IMR-90 (cell line): ENCODE results near the gene FMN1. TPM values are rescaled to one million over a fixed set of nuclear protein-coding genes. Genes with fewer than 3 reads are reported as not detected.

Experiments used
- ATAC-seq: fragments of 200-7000 bp; cut with Tn5 transposase; 2 replicates; pipeline ENCODE4 v1.9.1; 2020; ENCODE audit warnings: low read depth, mild to moderate bottlenecking, moderate library complexity
- BruUV-seq: library from RNA; stranded (reverse); fragments of 400-500 nt; replicated peaks from 2 replicates; lab custom pipeline; 2021; lab: Mats Ljungman, UMichigan
- CTCF ChIA-PET: fragments of 300-600 bp; formaldehyde crosslinking; extraction: SDS; loops from one replicate; lab custom pipeline; 2021; ENCODE audit warnings: antibody characterized with exemption; lab: Yijun Ruan, JAX
- POLR2A ChIA-PET: fragments of 300-600 bp; sonication (Branson Sonifier 250); formaldehyde crosslinking; loops from one replicate; lab custom pipeline; 2022; ENCODE audit warnings: antibody characterized with exemption; ENCODE audit not compliant: unreplicated experiment; lab: Charles Lee
- DNase-seq: peaks from one replicate; pipeline ENCODE4 v3.0.0; 2013
- H2AFZ ChIP-seq: replicated peaks from 2 replicates; pipeline ENCODE3; 2013; ENCODE audit warnings: low read length, mild to moderate bottlenecking; ENCODE audit not compliant: poor library complexity
- H2AK5ac ChIP-seq: 2 replicates; pipeline ENCODE4 v1.6.1; 2013; ENCODE audit warnings: low read depth, low read length, inconsistent platforms
- H2AK9ac ChIP-seq: replicated peaks from 2 replicates; pipeline ENCODE3; 2013; ENCODE audit warnings: mild to moderate bottlenecking, low read depth, low read length, moderate library complexity; ENCODE audit not compliant: poor library complexity
- H2BK120ac ChIP-seq: 2 replicates; pipeline ENCODE4 v1.6.1; 2013; ENCODE audit warnings: low read depth, low read length, inconsistent platforms
- H2BK15ac ChIP-seq: 3 replicates; pipeline ENCODE4 v1.6.1; 2013; ENCODE audit warnings: low read depth, low read length, inconsistent platforms
- H2BK20ac ChIP-seq: 2 replicates; pipeline ENCODE4 v1.6.1; 2013; ENCODE audit warnings: low read depth, mild to moderate bottlenecking, inconsistent platforms, low read length, moderate library complexity
- H2BK5ac ChIP-seq: 2 replicates; pipeline ENCODE4 v1.6.1; 2013; ENCODE audit warnings: mild to moderate bottlenecking, low read depth, low read length, inconsistent platforms; ENCODE audit not compliant: poor library complexity, severe bottlenecking
- H3K14ac ChIP-seq: replicated peaks from 2 replicates; pipeline ENCODE4 v1.6.1; 2013; ENCODE audit warnings: low read depth, low read length, inconsistent platforms
- H3K18ac ChIP-seq: 2 replicates; pipeline ENCODE4 v1.6.1; 2013; ENCODE audit warnings: low read depth, low read length, control low read depth
- H3K23ac ChIP-seq: 2 replicates; pipeline ENCODE4 v1.6.1; 2013; ENCODE audit warnings: low read depth, low read length, inconsistent platforms
- H3K27ac ChIP-seq: 2 replicates; pipeline ENCODE4 v1.5.1; 2013; ENCODE audit warnings: mild to moderate bottlenecking, control low read depth, low read length; ENCODE audit not compliant: insufficient read depth
- H3K27me3 ChIP-seq: 2 replicates; pipeline ENCODE4 v1.6.1; 2013; ENCODE audit warnings: low read length; ENCODE audit not compliant: control insufficient read depth, insufficient read depth
- H3K36me3 ChIP-seq: 2 replicates; pipeline ENCODE4 v1.6.1; 2013; ENCODE audit warnings: low read length, mixed read lengths; ENCODE audit not compliant: control insufficient read depth, insufficient read depth
- H3K4ac ChIP-seq: 2 replicates; pipeline ENCODE4 v1.6.1; 2013; ENCODE audit warnings: low read depth, low read length, inconsistent platforms
- H3K4me1 ChIP-seq: 2 replicates; pipeline ENCODE4 v1.6.1; 2013; ENCODE audit warnings: low read length, mixed read lengths; ENCODE audit not compliant: control insufficient read depth, insufficient read depth
- H3K4me2 ChIP-seq: 2 replicates; pipeline ENCODE4 v1.6.1; 2013; ENCODE audit warnings: low read depth, mild to moderate bottlenecking, control low read depth, low read length, moderate library complexity
- H3K4me3 ChIP-seq: 2 replicates; pipeline ENCODE4 v1.5.1; 2013; ENCODE audit warnings: low read depth, mild to moderate bottlenecking, control low read depth, low read length, moderate library complexity; ENCODE audit not compliant: insufficient read depth
- H3K56ac ChIP-seq: 2 replicates; pipeline ENCODE4 v1.6.1; 2013; ENCODE audit warnings: low read length, inconsistent platforms; ENCODE audit not compliant: insufficient read depth; ENCODE audit errors: extremely low read depth
- H3K79me1 ChIP-seq, 2 experiments: 2 replicates each; pipeline ENCODE4 v1.6.1; 2013; ENCODE audit warnings: low read length in 2 of 2, inconsistent platforms in 1 of 2, low read depth in 1 of 2
- H3K9ac ChIP-seq: 2 replicates; pipeline ENCODE4 v1.6.1; 2013; ENCODE audit warnings: low read depth, low read length, control low read depth
- H3K9me1 ChIP-seq: 2 replicates; pipeline ENCODE4 v1.6.1; 2013; ENCODE audit warnings: low read length, inconsistent platforms; ENCODE audit not compliant: insufficient read depth
- H3K9me3 ChIP-seq: 2 replicates; pipeline ENCODE4 v1.6.1; 2013; ENCODE audit warnings: low read length; ENCODE audit not compliant: control insufficient read depth, insufficient read depth
- H4K20me1 ChIP-seq: 2 replicates; pipeline ENCODE4 v1.6.1; 2013; ENCODE audit warnings: low read length, inconsistent platforms; ENCODE audit not compliant: insufficient read depth
- H4K5ac ChIP-seq: 2 replicates; pipeline ENCODE4 v1.6.1; 2013; ENCODE audit warnings: mild to moderate bottlenecking, low read depth, low read length, control low read depth
- H4K8ac ChIP-seq, 2 experiments: 2 replicates each; pipeline ENCODE4 v1.6.1; 2013; ENCODE audit warnings: low read depth in 2 of 2, low read length in 2 of 2, control low read depth in 1 of 2, inconsistent platforms in 1 of 2
- H4K91ac ChIP-seq: 2 replicates; pipeline ENCODE4 v1.6.1; 2013; ENCODE audit warnings: low read depth, low read length, inconsistent platforms; ENCODE audit not compliant: insufficient read depth
- BHLHE40 ChIP-seq: fragments of 150-350 bp; IDR thresholded peaks from 2 replicates; pipeline ENCODE4 v1.6.1; 2016; ENCODE audit warnings: mild to moderate bottlenecking, low read depth, low read length
- FOS ChIP-seq: fragments of 150-350 bp; IDR thresholded peaks from 2 replicates; pipeline ENCODE4 v1.6.1; 2016; ENCODE audit warnings: low read depth, low read length
- MAFK ChIP-seq: IDR thresholded peaks from 2 replicates; pipeline ENCODE4 v1.6.1; 2012; ENCODE audit warnings: low read depth, low read length, improper control_type of control experiment
- NFE2L2 ChIP-seq: fragments of 150-350 bp; IDR thresholded peaks from 2 replicates; pipeline ENCODE4 v1.6.1; 2016; ENCODE audit warnings: low read depth, mild to moderate bottlenecking, low read length
- POLR2A ChIP-seq: IDR thresholded peaks from 2 replicates; pipeline ENCODE4 v1.6.1; 2012; ENCODE audit warnings: mild to moderate bottlenecking, low read depth, low read length
- SMC3 ChIP-seq: fragments of 150-350 bp; IDR thresholded peaks from 2 replicates; pipeline ENCODE4 v1.6.1; 2016; ENCODE audit warnings: low read depth, mild to moderate bottlenecking, antibody characterized with exemption, low read length, moderate library complexity
- WGBS, 2 experiments: methylation state at CpG; one replicate each; pipeline versions ENCODE4 v1.1.5 to v1.1.7; 2013; ENCODE audit warnings: missing lambda C conversion rate in 2 of 2; ENCODE audit not compliant: insufficient read length in 1 of 2; ENCODE audit errors: extremely low coverage in 2 of 2; 5-methylcytosine and 5-hydroxymethylcytosine counted together
- dilution Hi-C: fragments of 300-500 bp; cut with HindIII; formaldehyde crosslinking; loops from one replicate; pipeline ENCODE4 v1.14.3; 2018; ENCODE audit warnings: low sequenced_read_pairs; ENCODE audit not compliant: unreplicated experiment
- in situ Hi-C: fragments of 300-500 bp; cut with MboI; formaldehyde crosslinking; loops from 3 replicates; pipeline ENCODE4 v1.14.3; 2019; ENCODE audit warnings: low sequenced_read_pairs, inconsistent platforms, mixed read lengths
- intact Hi-C: fragments of 100-400 bp; cut with micrococcal nuclease; formaldehyde crosslinking; loops from 2 replicates; pipeline ENCODE4 v1.10.0; 2022
- polyA plus RNA-seq, 3 experiments: library from polyadenylated mRNA; depleted of rRNA; stranded (reverse); fragments of >200 nt; gene quantifications; 2 replicates each; pipeline ENCODE4 v1.2.3, GENCODE V29; 2012; ENCODE audit warnings: low replicate concordance in 1 of 3
- total RNA-seq: library from RNA; depleted of rRNA; stranded (reverse); fragments of >200 nt; gene quantifications from 2 replicates; pipeline ENCODE4 v1.2.3, GENCODE V29; 2012

The FMN1 gene
- total and polyA plus RNA-seq, 2 of the 4 experiments (the other 2 are of a cell fraction): 7.3 to 17.6 TPM

GRCh38 chr15:32873284-32874114, 321.0 kb downstream of the FMN1 start:
- H2AK5ac ChIP-seq: peak overlapping the region; percentile 97
- peak overlapping the region; percentile 96 for H3K18ac ChIP-seq
- intact Hi-C loops: loop anchor here (2.0 to 5.0 kb wide), 2 partner anchors 113 to 156 kb away; partner anchors contain the start of gene GREM1
- H2BK5ac ChIP-seq: peak overlapping the region; percentile 100
- H2BK15ac ChIP-seq: peak overlapping the region; percentile 97
- H3K4ac ChIP-seq: peak overlapping the region; percentile 100
- H3K23ac ChIP-seq: peak overlapping the region; percentile 95
- no peak; the same call in 1 of the 2 replicates for ATAC-seq
- in situ Hi-C loops: no loop called here
- H3K14ac ChIP-seq: peak overlapping the region; percentile 94
- H3K27ac ChIP-seq: peak overlapping the region; percentile 92
- H3K4me3 ChIP-seq: no peak overlapping the region
- peaks cover 21% of the 10 kb centered on the region for H3K9me1 ChIP-seq
- no peak overlapping the region for H2AFZ ChIP-seq
- H3K9ac ChIP-seq: peak overlapping the region; percentile 62
- H3K79me1 ChIP-seq: peaks cover 24 to 60% of the 10 kb centered on the region in 2 experiments
- H2BK20ac ChIP-seq: peak overlapping the region; percentile 98
- TF ChIP-seq BHLHE40 (no peak), FOS (peak; percentile 51; the same call in 1 of the 2 replicates), MAFK (peak; percentile 90), NFE2L2 (peak; percentile 97), POLR2A (0 out of 2 replicates have a peak, but pooled peaks have one; percentile 36), SMC3 (no peak)
- H3K56ac ChIP-seq: peak overlapping the region; percentile 97
- CTCF ChIA-PET: interaction anchor here (0.6 to 2.0 kb wide), 4 partner anchors 10 to 216 kb away, joined by 3 to 6 read pairs (median 4); no protein-coding TSS in a partner anchor
- dilution Hi-C loops: no loop called here
- peak overlapping the region; percentile 98 to 99 for H4K8ac ChIP-seq
- H3K36me3 ChIP-seq: no peaks in the 10 kb centered on the region
- no peaks in the 10 kb centered on the region for H3K27me3 ChIP-seq
- BruUV-seq: no TSS peak
- POLR2A ChIA-PET: no interaction called here
- DNase-seq: peak; percentile 75
- WGBS, 2 experiments: no CpG with 5 or more reads among the region's 15 CpGs
- no peaks in the 10 kb centered on the region for H4K20me1 ChIP-seq
- peak overlapping the region; percentile 100 for H4K91ac ChIP-seq
- H3K4me1 ChIP-seq: peaks cover 31% of the 10 kb centered on the region
- H3K4me2 ChIP-seq: peak overlapping the region; percentile 0; the same call in 1 of the 2 replicates
- no peaks in the 10 kb centered on the region for H3K9me3 ChIP-seq
- peak overlapping the region; percentile 100 for H2BK120ac ChIP-seq
- peak overlapping the region; percentile 95 for H4K5ac ChIP-seq
- peak overlapping the region; percentile 77 for H2AK9ac ChIP-seq
